HG02678 (cell line): Measurements from ENCODE around the gene SLC4A1.
A peak's percentile ranks its signal among the peaks of the same experiment; 100 is the strongest.

Experiments used
- ATAC-seq: cut with Tn5 transposase; IDR thresholded peaks from one replicate; pipeline ENCODE4 v1.9.1; 2021; ENCODE audit warnings: mild to moderate bottlenecking, moderate library complexity; ENCODE audit not compliant: unreplicated experiment

SLC4A1 gene

GRCh38 chr17:44284024-44284400 lies 16.1 kb upstream of the SLC4A1 start:
- ATAC-seq, result no peak

DNA sequence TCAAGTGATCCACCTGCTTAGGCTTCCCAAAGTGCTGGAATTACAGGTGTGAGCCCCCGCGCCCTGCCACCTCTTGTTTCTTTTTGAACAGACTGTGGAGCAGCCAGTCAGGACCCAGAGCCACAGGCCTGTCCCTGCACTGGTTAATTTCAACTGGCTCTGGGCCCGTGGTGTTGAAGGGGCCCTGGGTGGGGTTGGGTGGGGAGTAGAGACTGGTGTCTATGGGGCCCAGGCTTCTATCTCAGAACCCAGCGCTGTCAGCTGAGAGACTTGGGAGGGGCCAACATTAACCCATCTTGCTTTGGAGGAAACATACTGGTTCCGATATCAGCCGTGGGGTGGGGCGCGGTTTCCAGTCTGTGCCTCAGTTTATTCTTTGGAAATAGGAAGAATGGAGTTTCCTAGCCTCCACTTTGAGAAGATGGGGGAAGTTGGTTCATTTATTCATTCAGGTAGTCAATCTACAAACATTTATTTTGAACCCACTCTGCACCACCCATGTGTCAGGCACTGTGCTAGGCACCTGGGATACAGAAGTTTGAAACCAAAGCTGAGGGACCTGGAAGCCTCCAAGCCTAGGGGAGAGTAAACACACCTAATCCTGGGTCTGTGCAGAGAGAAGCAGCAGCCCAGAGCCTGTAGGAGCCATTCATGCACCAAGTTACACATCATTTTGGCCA lies 15.5 kb upstream of the SLC4A1 start:
- ATAC-seq, result no peak

DNA sequence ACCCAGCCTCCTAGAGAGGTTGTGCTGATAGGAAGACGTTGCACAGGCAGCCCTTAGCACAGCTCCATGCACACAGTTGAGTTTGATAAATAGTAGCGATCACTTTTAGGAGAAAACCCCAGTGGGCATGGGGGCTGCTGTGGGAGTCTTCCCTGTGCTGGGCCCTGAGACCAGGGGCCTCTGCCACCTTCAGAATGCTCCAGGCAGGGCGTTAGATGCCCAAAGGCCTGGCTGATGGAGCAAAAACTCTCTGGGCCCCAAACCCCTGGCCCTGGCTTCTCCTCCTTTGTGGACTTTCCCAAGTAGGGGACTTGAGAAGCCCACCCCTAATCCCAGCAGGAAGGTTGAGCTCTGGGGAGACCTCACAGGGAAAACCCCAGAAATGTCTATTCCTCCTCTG lies 14.3 kb upstream of the SLC4A1 start:
- no peak for ATAC-seq

DNA sequence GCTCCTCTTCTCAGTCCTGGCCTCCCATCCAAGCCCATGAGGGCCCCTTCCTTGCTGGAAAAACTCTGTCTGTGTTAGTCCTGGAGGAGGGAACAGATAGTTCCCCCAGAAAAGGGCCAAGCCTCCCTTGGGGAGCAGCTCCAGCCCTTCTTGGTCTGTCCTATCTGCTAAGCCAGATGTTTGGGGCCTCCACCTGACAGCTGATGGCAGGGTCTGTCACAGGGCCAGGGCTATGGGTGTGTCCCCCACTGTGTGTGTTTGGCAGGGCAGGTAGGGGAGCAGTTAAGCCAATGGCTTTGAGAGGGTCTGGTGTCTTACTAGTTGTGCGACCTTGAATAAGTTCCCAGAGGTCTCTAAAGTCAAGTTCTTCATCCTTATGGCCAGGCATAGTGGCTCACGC lies 13.6 kb upstream of the SLC4A1 start:
- ATAC-seq, result no peak

- ATAC-seq, result no peak
These were observed 12.5 kb upstream of the SLC4A1 start for GRCh38 chr17:44280392-44280937.

- peak; percentile 79 for ATAC-seq
These were observed 11.9 kb upstream of the SLC4A1 start for GRCh38 chr17:44279666-44280391.

DNA sequence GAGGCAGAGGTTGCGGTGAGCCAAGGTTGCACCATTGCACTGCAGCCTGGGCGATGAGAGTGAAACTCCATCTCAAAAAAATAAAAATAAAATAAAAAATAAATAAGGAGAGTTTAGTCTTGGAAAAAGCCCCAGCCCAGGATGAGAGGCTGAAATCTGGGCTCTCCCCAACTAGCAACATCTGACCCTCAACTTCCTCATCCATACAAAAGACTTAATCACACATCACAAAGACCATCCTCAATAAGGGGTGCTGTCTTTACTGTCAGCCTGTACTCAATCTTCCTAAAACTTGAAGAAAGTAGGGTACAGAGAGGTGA lies 11.4 kb upstream of the SLC4A1 start:
- ATAC-seq, result no peak

DNA sequence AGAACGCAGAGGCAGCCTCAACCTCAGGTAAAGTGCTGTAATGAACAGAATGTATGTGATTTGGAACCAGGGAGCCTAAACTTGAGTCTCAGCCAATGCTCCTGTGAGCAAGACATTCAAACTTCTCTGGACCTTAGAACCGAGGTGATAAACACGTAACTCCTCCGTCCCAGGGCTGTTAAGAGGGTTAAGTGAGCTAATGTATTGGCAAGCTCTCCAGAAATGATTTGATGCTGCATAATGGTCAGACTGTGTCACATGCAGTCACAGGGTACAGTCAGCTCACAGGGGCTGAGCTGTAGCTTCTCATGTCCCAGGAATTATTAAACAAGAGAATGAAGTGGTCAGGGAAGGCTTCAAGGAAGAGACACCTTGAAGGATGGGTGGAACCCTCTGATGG lies 10.0 kb upstream of the SLC4A1 start:
- ATAC-seq, result no peak

DNA sequence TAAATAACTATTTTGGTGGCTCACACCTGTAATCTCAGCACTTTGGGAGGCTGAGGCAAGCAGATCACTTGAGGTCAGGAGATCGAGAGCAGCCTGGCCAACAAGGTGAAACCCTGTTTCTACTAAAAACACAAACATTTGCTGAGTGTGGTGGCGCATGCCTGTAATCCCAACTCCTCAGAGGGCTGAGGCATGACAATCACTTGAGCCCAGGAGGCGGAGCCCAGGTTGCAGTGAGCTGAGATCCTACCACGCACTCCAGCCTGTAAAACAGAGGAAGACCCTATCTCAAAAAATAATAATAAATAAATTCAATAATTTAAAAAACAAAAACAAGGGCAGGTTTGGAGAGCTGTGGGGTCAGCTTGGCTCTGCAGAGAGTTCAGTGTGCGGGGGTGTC lies 5.7 kb upstream of the SLC4A1 start:
- no peak for ATAC-seq

DNA sequence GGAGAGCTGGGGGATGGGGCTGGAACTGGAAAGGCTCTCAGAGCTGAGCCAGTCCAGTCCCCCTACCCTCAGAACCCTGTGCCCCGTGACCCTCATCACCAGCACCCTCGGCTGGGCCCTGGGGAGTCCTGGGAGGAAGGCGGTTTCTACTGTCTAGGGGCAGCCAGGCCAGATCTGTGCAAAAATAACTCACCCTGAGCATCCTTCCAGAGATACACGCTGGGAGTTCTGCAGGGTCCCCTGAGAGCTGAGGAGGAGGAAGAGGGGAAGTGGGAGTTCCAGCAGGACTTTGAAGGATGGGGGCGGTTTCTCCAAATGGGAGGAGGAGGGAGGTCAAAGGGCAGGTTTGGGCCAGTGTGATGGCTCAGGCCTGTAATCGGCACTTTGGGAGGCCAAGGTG lies 5.0 kb upstream of the SLC4A1 start:
- no peak for ATAC-seq

- no peak for ATAC-seq
These were observed 4.5 kb upstream of the SLC4A1 start for GRCh38 chr17:44272321-44272951.

DNA sequence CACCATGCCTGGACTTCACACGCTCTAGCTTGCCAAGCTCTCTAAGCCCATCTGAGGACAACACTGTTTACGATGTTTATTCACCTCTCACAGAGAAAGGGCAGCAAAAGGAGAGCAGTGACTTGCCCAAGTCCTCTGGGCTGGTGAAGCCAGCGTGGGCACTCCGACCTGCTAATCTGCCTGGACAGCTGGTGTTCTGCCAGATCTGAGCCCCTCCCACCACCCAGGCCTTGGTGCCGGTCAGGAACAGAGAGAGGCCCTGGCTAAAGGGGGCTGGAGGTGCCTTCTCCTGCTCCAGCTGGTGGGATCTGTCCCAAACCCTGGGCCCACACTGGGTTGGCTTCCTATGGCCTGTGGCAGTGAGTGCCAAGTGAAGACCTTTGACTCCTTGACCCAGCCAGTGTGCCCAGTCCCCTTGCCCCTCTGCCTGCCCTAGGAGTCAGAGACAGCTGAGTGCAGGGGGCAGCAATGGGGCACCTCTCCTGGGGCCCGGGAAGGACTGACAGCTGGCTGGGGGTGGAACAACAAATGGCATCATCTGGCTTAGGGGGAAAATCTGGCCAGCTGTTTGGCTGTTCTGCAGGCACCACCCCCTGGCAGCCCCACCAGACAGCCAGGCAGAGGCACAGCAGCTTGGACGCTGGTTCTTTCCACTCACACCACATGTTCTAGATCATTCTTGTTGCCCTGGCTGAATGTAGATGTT lies 1.8 kb upstream of the SLC4A1 start:
- no peak for ATAC-seq

GRCh38 chr17:44268709-44269534 lies 987 bp upstream of the SLC4A1 start:
- no peak for ATAC-seq

DNA sequence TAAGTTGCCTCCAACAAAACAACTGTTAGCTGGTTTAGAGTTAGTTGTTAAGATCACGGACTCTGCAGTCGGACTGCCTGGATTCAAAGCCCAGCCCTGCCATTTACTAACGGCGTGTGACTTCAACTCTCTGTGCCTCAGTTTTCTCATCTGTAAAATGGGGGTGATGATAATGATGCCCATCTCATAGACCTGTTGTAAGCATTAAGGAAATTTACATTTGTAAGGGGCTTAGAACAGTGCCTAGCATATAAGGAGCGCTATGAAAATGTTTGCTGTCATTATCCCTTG lies 825 bp downstream of the SLC4A1 start:
- ATAC-seq, result no peak

GRCh38 chr17:44266402-44267164 lies 1.4 kb downstream of the SLC4A1 start:
- no peak for ATAC-seq

- ATAC-seq, result no peak
These were observed 4.5 kb downstream of the SLC4A1 start for GRCh38 chr17:44263345-44263902.

DNA sequence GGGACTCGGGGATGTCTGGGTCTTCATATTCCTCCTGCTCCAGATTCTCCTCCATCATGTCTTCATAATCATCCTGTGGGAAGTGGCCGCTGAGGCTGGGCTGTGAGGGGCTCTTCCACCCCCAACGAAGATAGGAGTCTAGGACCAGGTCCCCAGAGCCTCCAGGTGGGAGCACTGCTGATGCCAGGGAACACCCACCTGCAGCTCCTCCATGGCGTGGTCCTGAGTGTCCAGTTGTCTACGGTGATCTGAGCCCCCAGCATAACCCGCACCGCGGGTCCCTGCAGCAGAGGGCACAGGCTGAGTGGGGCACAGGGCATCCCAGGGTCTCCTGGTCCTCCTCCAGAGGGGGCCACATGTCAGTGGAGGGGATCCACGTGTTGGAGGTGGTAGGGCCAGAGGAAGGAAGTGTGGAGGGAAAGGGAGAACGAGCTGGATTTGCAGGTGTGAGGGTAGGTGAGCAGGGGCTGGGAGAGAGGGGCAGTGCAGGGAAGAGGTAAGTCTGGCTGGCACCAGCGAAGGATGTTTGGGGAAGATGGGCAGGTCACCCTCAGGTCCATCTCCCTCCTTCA lies 5.2 kb downstream of the SLC4A1 start:
- ATAC-seq, result no peak

DNA sequence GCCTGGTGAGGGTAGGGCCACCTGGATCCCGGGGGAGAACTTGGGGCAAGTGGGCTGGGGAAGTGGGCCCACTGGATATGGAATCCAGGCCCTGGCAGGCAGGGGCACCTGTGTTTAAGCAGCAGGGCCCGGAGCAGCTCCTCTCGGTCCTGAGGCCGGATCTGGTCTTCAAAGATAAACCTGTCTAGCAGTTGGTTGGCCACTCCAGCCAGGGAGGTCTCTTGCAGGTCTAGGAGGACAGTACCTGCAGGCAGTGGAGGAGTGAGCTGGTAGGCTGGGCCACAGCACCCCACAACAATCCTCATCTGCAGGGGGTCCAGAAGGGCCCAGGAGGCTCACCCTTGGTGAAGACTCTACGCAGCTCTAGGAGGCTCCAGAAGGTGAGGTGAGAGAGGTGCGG lies 7.6 kb downstream of the SLC4A1 start:
- no peak for ATAC-seq

GRCh38 chr17:44258811-44259351 lies 9.1 kb downstream of the SLC4A1 start:
- no peak for ATAC-seq
